H1 (cell line): ENCODE results near the gene ANO2. TPM values are rescaled to one million over a fixed set of nuclear protein-coding genes. Genes with fewer than 3 reads are reported as not detected.

Experiments
- CTCF ChIA-PET: fragments of 300-600 bp; sonication (Branson Sonifier 250); formaldehyde crosslinking; loops from one replicate; lab custom pipeline; 2021; ENCODE audit not compliant: partially characterized antibody; lab: Charles Lee
- POLR2A ChIA-PET: fragments of 300-600 bp; sonication (Branson Sonifier 250); formaldehyde crosslinking; loops from one replicate; lab custom pipeline; 2021; ENCODE audit warnings: inconsistent platforms; ENCODE audit not compliant: partially characterized antibody; lab: Charles Lee
- DNase-seq, 2 experiments: peaks; one replicate each; pipeline versions ENCODE4 v3.0.0 to v3.0.0-alpha.2; 2010 to 2022; ENCODE audit warnings: low spot score in 2 of 2, low read depth in 1 of 2, mixed read lengths in 1 of 2
- FAIRE-seq: peaks from 2 replicates; lab custom pipeline; 2011; peaks lifted over from hg19 to GRCh38; lab: Jason Lieb, UNC
- H2AFZ ChIP-seq: 2 replicates; pipeline ENCODE4 v1.8.1; 2012; ENCODE audit warnings: low read length, inconsistent platforms
- H2AK5ac ChIP-seq: 2 replicates; pipeline ENCODE4 v1.6.1; 2013; ENCODE audit warnings: low read depth, low read length
- H2BK120ac ChIP-seq: replicated peaks from 2 replicates; pipeline ENCODE3; 2013; ENCODE audit warnings: low read depth, low read length, inconsistent platforms
- H2BK12ac ChIP-seq: 2 replicates; pipeline ENCODE4 v1.6.1; 2013; ENCODE audit warnings: low read depth, low read length
- H2BK15ac ChIP-seq: 2 replicates; pipeline ENCODE4 v1.6.1; 2013; ENCODE audit warnings: low read length
- H2BK20ac ChIP-seq: 2 replicates; pipeline ENCODE4 v1.6.1; 2013; ENCODE audit warnings: low read length
- H2BK5ac ChIP-seq: 2 replicates; pipeline ENCODE4 v1.6.1; 2013; ENCODE audit warnings: low read depth, low read length
- H3K14ac ChIP-seq: 2 replicates; pipeline ENCODE4 v1.6.1; 2013; ENCODE audit warnings: inconsistent platforms; ENCODE audit not compliant: insufficient read length
- H3K18ac ChIP-seq: 2 replicates; pipeline ENCODE4 v1.6.1; 2013; ENCODE audit warnings: low read length; ENCODE audit errors: extremely low read depth
- H3K23ac ChIP-seq: 2 replicates; pipeline ENCODE4 v1.6.1; 2013; ENCODE audit warnings: inconsistent platforms; ENCODE audit not compliant: insufficient read length
- H3K23me2 ChIP-seq: 2 replicates; pipeline ENCODE4 v1.6.1; 2013; ENCODE audit warnings: low read depth, low read length
- H3K27ac ChIP-seq: 2 replicates; pipeline ENCODE4 v1.6.1; 2011; ENCODE audit warnings: low read depth, low read length, inconsistent platforms
- H3K27me3 ChIP-seq, 4 experiments: replicated peaks in 1 of 4; 1 replicate in 1 of 4; 2 replicates in 3 of 4; pipeline versions ENCODE4 v1.6.1 to v1.8.1; 2011 to 2013; ENCODE audit warnings: low read length in 3 of 4, mild to moderate bottlenecking in 3 of 4, inconsistent platforms in 2 of 4, mixed read lengths in 2 of 4, moderate library complexity in 1 of 4; ENCODE audit not compliant: control insufficient read depth in 3 of 4, insufficient read depth in 3 of 4; ENCODE audit errors: extremely low read depth in 1 of 4
- H3K36me3 ChIP-seq, 4 experiments: 2 replicates each; pipeline versions ENCODE4 v1.6.1 to v1.8.1; 2011 to 2013; ENCODE audit warnings: mild to moderate bottlenecking in 4 of 4, low read length in 3 of 4, moderate library complexity in 2 of 4, control low read depth in 1 of 4, inconsistent platforms in 1 of 4; ENCODE audit not compliant: insufficient read depth in 4 of 4, control insufficient read depth in 2 of 4
- H3K4ac ChIP-seq: replicated peaks from 2 replicates; pipeline ENCODE3; 2013; ENCODE audit warnings: low read length, low read depth, mixed read lengths, inconsistent platforms; ENCODE audit not compliant: insufficient read length
- H3K4me1 ChIP-seq, 4 experiments: replicated peaks in 1 of 4; 1 replicate in 1 of 4; 2 replicates in 3 of 4; pipeline versions ENCODE4 v1.6.1 to v1.8.1; 2011 to 2013; ENCODE audit warnings: low read length in 3 of 4, inconsistent platforms in 2 of 4, mixed read lengths in 1 of 4; ENCODE audit not compliant: insufficient read depth in 4 of 4, control insufficient read depth in 3 of 4
- H3K4me2 ChIP-seq, 2 experiments: 2 replicates each; pipeline versions ENCODE4 v1.6.1 to v1.8.1; 2011 to 2013; ENCODE audit warnings: low read depth in 2 of 2, low read length in 2 of 2, control low read depth in 1 of 2, inconsistent platforms in 1 of 2, mild to moderate bottlenecking in 1 of 2; ENCODE audit not compliant: insufficient read depth in 1 of 2
- H3K4me3 ChIP-seq, 4 experiments: fragments of 200-600, 300-600 bp in 1 of 4; sonication (generic), shearing (Covaris generic), sonication (Bioruptor Twin) in 1 of 4; 2 replicates each; pipeline versions ENCODE4 v1.5.1 to v1.8.1; 2011 to 2016; ENCODE audit warnings: low read length in 4 of 4, low read depth in 3 of 4, control low read depth in 2 of 4, inconsistent platforms in 2 of 4, mild to moderate bottlenecking in 2 of 4, mixed read lengths in 1 of 4, moderate library complexity in 1 of 4; ENCODE audit not compliant: insufficient read depth in 2 of 4; ENCODE audit errors: extremely low read depth in 1 of 4
- H3K56ac ChIP-seq: replicated peaks from 2 replicates; pipeline ENCODE3; 2013; ENCODE audit warnings: low read depth, mild to moderate bottlenecking, mixed read lengths, low read length, inconsistent platforms; ENCODE audit not compliant: insufficient read length
- H3K79me1 ChIP-seq: 2 replicates; pipeline ENCODE4 v1.6.1; 2013; ENCODE audit warnings: low read depth, low read length, control low read depth
- H3K79me2 ChIP-seq, 2 experiments: 2 replicates each; pipeline versions ENCODE4 v1.6.1 to v1.8.1; 2012 to 2013; ENCODE audit warnings: low read length in 2 of 2, mild to moderate bottlenecking in 2 of 2, inconsistent platforms in 1 of 2; ENCODE audit not compliant: insufficient read depth in 2 of 2, control insufficient read depth in 1 of 2
- H3K9ac ChIP-seq, 4 experiments: replicated peaks in 1 of 4; 1 replicate in 1 of 4; 2 replicates in 3 of 4; pipeline versions ENCODE4 v1.6.1 to v1.8.1; 2011 to 2013; ENCODE audit warnings: low read depth in 3 of 4, low read length in 3 of 4, control low read depth in 2 of 4, mild to moderate bottlenecking in 2 of 4, moderate library complexity in 2 of 4, inconsistent platforms in 1 of 4; ENCODE audit errors: extremely low read depth in 1 of 4
- H3K9me3 ChIP-seq, 2 experiments: 2 replicates each; pipeline versions ENCODE4 v1.6.1 to v1.8.1; 2012 to 2013; ENCODE audit warnings: mild to moderate bottlenecking in 2 of 2, moderate library complexity in 2 of 2, control low read depth in 1 of 2, inconsistent platforms in 1 of 2, low read depth in 1 of 2, low read length in 1 of 2, mixed read lengths in 1 of 2; ENCODE audit not compliant: insufficient read depth in 2 of 2
- H4K20me1 ChIP-seq, 2 experiments: replicated peaks in 1 of 2; 2 replicates each; pipeline versions ENCODE3 to v1.8.1; 2011 to 2013; ENCODE audit warnings: inconsistent platforms in 2 of 2, low read length in 2 of 2, mild to moderate bottlenecking in 1 of 2; ENCODE audit not compliant: insufficient read depth in 2 of 2, control insufficient read depth in 1 of 2
- H4K5ac ChIP-seq: 2 replicates; pipeline ENCODE4 v1.6.1; 2013; ENCODE audit warnings: low read length, low read depth, mixed read lengths, inconsistent platforms; ENCODE audit not compliant: insufficient read length
- H4K8ac ChIP-seq: 2 replicates; pipeline ENCODE4 v1.8.0; 2013; ENCODE audit warnings: mild to moderate bottlenecking, moderate library complexity, low read length, inconsistent platforms; ENCODE audit not compliant: insufficient read depth; ENCODE audit errors: extremely low read depth
- H4K91ac ChIP-seq: replicated peaks from 2 replicates; pipeline ENCODE3; 2013; ENCODE audit warnings: low read length, mixed read lengths, inconsistent platforms; ENCODE audit not compliant: insufficient read length
- CREB1 ChIP-seq: IDR thresholded peaks from 2 replicates; pipeline ENCODE4 v1.6.1; 2012; ENCODE audit warnings: inconsistent platforms
- HDAC6 ChIP-seq: IDR thresholded peaks from one replicate; pipeline ENCODE4 v1.7.1; 2012; ENCODE audit warnings: low read depth, mild to moderate bottlenecking, inconsistent platforms, low read length, moderate library complexity
- POLR2A ChIP-seq, 2 experiments: IDR thresholded peaks; 1 replicate in 1 of 2; 2 replicates in 1 of 2; pipeline ENCODE4 v1.6.1; 2011; ENCODE audit warnings: low read depth in 2 of 2, low read length in 2 of 2, mild to moderate bottlenecking in 2 of 2; ENCODE audit errors: control extremely low read depth in 1 of 2
- RNF2 ChIP-seq: fragments of 200-900, 300-1000 bp; sonication (generic); IDR thresholded peaks from 2 replicates; pipeline ENCODE4 v1.7.1; 2016; ENCODE audit warnings: borderline replicate concordance, low read depth, mild to moderate bottlenecking, antibody characterized with exemption, low read length; ENCODE audit not compliant: poor library complexity, severe bottlenecking; ENCODE audit errors: missing control alignments
- SP2 ChIP-seq: IDR thresholded peaks from 2 replicates; pipeline ENCODE4 v1.6.1; 2012; ENCODE audit warnings: mild to moderate bottlenecking, low read length, inconsistent platforms
- SP4 ChIP-seq: IDR thresholded peaks from 2 replicates; pipeline ENCODE4 v1.6.1; 2012; ENCODE audit warnings: low read length, inconsistent platforms
- WGBS, 2 experiments: shearing (Covaris generic) in 1 of 2; methylation state at CpG; one replicate each; pipeline versions ENCODE4 v1.1.6 to v1.1.7; 2013 to 2015; ENCODE audit warnings: low lambda C conversion rate in 2 of 2, mixed read lengths in 2 of 2, inconsistent platforms in 1 of 2, low coverage in 1 of 2, missing lambda C conversion rate in 1 of 2; ENCODE audit not compliant: insufficient replicate concordance in 2 of 2, insufficient coverage in 1 of 2, insufficient read length in 1 of 2; ENCODE audit errors: extremely low coverage in 1 of 2, missing lambda C conversion rate in 1 of 2; 5-methylcytosine and 5-hydroxymethylcytosine counted together
- polyA plus RNA-seq, 7 experiments: library from polyadenylated mRNA; depleted of rRNA in 3 of 7; stranded (reverse) in 5 of 7; unstranded in 2 of 7; fragments of >200 nt in 5 of 7; fragments of 200-250 nt in 2 of 7; gene quantifications; 1 replicate in 5 of 7; 2 replicates in 1 of 7; 4 replicates in 1 of 7; pipeline versions ENCODE4 v1.2.1 to v1.2.3, GENCODE V29; 2011 to 2013; ENCODE audit warnings: missing spikeins in 2 of 7, mixed read lengths in 2 of 7
- total RNA-seq: library from RNA; stranded (reverse); fragmentation: NEBNext Ultra II Directional; extraction: Animal tissue kit (Norgen Biotek cat#: 25700); gene quantifications from 2 replicates; pipeline ENCODE4 v1.2.1, GENCODE V29; 2021
- TF ChIP-seq, protein P1 (sequence below): IDR thresholded peaks from 2 replicates; pipeline ENCODE4 v1.6.1; 2012; ENCODE audit warnings: low read length, inconsistent platforms

Gene ANO2
- total and polyA plus RNA-seq, 2 of the 8 experiments (the other 6 are each of a cell fraction or from before 2014, with no cell fraction given), result 1.9 to 5.5 TPM

- DNase-seq (no peak), FAIRE-seq (no peak)
- Histone ChIP-seq H3K79me1 (no peaks in the 10 kb centered on the region), H2BK20ac (no peak overlapping the region), H3K27me3 (no peaks in the 10 kb centered on the region; a peak in 1 of 7 replicates), H3K4me3 (no peak overlapping the region), H3K56ac (no peak overlapping the region), H2BK120ac (no peak overlapping the region), H4K5ac (no peak overlapping the region), H2BK5ac (no peak overlapping the region), H2BK12ac (no peak overlapping the region), H2BK15ac (no peak overlapping the region), H3K14ac (no peak overlapping the region), H4K20me1 (no peaks in the 10 kb centered on the region), H3K23me2 (no peaks in the 10 kb centered on the region), H3K27ac (no peak overlapping the region), H3K18ac (no peak overlapping the region), H2AFZ (no peak overlapping the region), H3K36me3 (no peaks in the 10 kb centered on the region), H4K91ac (no peak overlapping the region), H4K8ac (no peak overlapping the region), H3K23ac (no peak overlapping the region), H3K9ac (no peak overlapping the region), H3K4ac (no peak overlapping the region), H3K4me2 (no peak overlapping the region), H3K79me2 (no peaks in the 10 kb centered on the region), H3K9me3 (no peaks in the 10 kb centered on the region), H2AK5ac (no peak overlapping the region), H3K4me1 (no peaks in the 10 kb centered on the region)
- WGBS, 2 experiments, result 87% methylated on average over 8 of the region's 8 CpGs; no CpG with 5 or more reads in 1 of the 2 experiments
- CTCF ChIA-PET, result interaction anchor here (1.2 to 1.6 kb wide), 2 partner anchors 20 to 72 kb away, joined by 4 to 8 read pairs; no protein-coding TSS in a partner anchor
- POLR2A ChIA-PET, result no interaction called here
- TF ChIP-seq CREB1 (no peak), POLR2A (IDR thresholded peaks at IDR 0.05; ENCODE audit: control extremely low read depth in 1 of 2, low read depth in 2 of 2, low read length in 2 of 2) (no peak), RNF2 (no peak), SP4 (no peak), SP2 (no peak), HDAC6 (no peak)
- TF ChIP-seq, protein P1, sequence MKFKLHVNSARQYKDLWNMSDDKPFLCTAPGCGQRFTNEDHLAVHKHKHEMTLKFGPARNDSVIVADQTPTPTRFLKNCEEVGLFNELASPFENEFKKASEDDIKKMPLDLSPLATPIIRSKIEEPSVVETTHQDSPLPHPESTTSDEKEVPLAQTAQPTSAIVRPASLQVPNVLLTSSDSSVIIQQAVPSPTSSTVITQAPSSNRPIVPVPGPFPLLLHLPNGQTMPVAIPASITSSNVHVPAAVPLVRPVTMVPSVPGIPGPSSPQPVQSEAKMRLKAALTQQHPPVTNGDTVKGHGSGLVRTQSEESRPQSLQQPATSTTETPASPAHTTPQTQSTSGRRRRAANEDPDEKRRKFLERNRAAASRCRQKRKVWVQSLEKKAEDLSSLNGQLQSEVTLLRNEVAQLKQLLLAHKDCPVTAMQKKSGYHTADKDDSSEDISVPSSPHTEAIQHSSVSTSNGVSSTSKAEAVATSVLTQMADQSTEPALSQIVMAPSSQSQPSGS, result no peak
Observed at GRCh38 chr12:5628501-5628900, 316.6 kb downstream of the ANO2 start.
